ELF-1 (cell line): Measurements from ENCODE around the gene TRAPPC4.
"Not testable (repeated sequence)": the region's sequence is repeated elsewhere in the genome, so short reads cannot be mapped to it uniquely, and the experiment has no call there.

Experiments used
- DNase-seq: peaks from one replicate; pipeline ENCODE4 v3.0.0-alpha.2; 2016; ENCODE audit warnings: low read depth, low spot score

Gene TRAPPC4, protein sequence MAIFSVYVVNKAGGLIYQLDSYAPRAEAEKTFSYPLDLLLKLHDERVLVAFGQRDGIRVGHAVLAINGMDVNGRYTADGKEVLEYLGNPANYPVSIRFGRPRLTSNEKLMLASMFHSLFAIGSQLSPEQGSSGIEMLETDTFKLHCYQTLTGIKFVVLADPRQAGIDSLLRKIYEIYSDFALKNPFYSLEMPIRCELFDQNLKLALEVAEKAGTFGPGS

DNA sequence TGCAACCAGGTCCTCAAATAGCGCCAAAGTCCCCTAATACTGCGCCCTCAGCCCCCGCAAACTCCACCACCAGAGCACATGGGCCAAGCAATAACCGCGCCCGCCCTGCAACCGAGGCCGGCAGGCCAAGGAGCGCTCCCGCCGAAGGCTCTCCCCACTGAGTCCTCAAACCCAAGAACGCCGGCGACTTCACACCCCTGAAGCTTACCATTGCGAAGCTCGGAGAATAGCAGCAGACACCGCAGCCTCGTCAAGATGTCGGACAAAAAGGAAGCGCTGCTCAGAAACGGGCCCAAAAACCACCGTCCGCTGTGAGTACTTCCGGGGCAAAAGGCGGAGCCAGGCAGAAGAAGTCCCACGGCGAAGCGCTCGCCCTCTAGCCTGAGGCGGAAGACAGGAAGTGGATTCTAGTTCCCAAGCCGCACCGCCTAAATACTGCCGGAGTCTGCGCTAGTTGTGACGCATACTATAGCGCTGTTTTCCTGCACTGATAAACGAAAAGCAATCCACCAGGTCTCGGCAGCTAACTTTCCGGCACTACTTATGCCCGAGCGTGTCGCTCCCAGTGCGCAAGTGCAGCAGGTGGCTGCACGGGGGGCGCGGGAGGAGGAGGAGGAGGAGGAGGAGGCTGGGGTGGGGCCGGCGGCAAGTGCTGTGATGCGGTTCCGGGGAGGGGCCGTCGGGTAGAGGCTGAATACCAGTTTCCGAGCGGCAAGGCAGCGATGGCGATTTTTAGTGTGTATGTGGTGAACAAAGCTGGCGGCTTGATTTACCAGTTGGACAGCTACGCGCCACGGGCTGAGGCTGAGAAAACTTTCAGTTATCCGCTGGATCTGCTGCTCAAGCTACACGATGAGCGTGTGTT, at the start of gene TRAPPC4, which contains the start of gene RPS25:
Gene TRAPPC4 (plus strand): TSS at position 693 of the 865 bp plus-strand sequence. CDS start 30 bp downstream, at position 723.
Gene RPS25 (minus strand): TSS at position 270 of the 865 bp plus-strand sequence. CDS start 59 bp downstream, at position 211.
- DNase-seq, result peak; percentile 97

DNA sequence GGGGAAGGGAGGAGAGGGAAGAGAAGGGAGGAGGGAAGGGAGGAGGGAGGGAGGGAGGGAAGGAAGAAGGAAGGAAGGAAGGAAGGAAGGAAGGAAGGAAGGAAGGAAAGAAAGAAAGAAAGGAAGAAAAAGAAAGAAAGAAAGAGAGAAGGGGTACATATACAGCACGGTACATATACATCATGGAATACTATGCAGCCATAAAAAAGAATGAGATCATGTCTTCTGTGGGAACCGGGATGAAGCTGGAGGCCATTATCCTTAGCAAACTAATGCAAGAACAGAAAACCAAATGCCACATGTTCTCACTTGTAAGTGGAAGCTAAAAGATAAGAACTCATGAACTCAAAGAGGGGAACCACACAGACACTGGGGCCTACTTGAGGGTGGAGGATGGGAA, 49.1 kb upstream of the TRAPPC4 start:
- not testable (repeated sequence) for DNase-seq

DNA sequence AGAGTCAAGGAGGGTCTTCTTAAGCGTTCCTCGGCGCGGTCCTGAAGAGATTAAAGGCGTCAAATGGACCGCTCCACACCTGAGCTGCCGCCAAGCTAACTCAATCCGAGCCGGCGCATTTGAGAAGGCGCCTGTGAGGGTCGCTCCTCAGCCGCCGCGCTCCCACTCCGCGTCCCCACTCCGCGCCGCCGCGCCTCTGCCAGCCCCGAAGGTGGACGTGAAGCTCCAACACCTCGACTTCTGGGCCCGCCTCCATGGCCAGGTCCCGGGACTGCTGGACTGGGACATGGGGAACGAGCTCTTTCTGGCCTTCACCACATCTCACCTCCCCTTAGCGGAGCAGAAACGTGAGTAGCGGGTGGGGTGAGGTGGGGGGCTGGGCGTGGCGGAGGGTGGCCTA, 46.9 kb upstream of the TRAPPC4 start, which contains the start of gene FOXR1:
Gene FOXR1 (plus strand): TSS at position 116 of the 400 bp plus-strand sequence. CDS start 171 bp downstream, at position 287.
- DNase-seq, result no peak

DNA sequence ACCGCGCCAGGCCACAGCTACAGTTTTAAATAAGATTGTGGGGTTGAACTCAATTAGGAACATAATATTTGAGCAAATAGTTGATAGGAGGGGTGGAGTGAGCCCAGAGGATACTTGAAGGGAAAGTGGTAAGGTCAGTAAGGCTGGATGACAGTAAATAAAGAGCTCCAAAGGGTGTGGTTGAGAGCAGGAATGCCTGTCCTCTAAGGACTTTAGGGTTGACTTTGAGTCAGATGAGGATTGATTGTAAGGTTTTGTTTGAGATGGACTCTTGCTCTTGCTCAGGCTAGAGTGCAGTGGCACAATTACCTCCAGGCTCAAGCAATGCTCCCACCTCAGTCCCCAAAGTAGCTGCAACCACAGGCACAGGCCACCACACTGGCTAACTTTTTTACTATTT, 44.6 kb upstream of the TRAPPC4 start:
- no peak for DNase-seq

DNA sequence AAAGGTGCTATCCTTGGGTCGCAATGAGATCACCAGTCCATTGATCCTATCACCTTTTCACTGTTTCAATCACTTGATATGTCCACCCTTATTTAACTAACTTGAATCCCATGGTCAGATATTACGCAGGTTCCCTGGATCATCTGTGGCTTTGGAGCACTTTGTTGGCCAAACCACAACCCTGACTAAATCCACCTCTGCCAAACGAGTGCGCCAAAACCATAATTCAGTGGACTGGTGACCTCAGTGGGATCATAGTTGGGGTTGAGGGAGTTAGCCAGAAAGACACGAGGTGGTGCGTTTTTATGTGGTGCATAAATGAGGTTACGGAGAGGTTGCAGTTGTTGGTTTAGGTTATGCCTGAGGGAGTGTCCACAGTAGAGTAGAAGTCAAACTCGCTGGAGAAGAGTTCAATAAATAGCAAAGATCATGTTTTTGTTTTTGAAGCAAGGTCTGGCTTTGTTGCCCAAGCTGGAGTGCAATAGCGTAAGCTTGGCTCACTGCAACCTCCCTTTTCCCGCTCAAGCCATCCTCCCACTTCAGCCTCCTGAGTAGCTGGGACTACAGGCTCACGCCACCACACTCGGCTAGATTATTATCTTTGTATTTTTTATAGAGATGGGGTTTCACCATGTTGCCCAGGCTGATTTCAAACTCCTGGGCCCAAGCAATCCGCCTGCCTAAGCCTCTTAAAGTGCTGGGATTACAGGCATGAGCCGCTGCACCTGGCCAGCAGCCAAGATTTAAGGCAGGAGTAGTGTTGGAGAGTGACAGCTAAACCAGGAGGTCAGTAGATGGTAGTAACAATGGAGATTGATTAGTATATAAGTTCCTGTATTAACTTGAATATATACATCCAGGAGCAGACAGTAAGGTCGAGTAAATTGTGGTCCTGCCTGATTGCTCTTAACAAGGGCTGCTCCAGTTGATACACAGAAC, 42.5 kb upstream of the TRAPPC4 start:
- no peak for DNase-seq

DNA sequence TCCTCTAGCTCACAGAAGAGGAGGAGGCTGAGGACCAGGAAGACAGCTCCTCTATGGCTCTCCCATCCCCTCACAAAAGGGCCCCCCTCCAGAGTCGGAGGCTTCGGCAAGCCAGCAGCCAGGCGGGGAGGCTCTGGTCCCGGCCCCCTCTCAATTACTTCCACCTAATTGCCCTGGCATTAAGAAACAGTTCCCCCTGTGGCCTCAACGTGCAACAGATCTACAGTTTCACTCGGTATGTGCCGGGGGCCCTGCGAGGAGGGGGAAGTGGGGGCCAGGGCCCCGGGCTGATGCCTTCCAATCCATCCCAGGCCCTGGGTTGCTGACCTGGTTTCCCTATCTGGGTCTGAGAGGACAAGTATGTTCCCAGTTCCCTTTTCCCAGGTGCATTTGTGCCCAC, 39.1 kb upstream of the TRAPPC4 start:
- peak; percentile 23 for DNase-seq

DNA sequence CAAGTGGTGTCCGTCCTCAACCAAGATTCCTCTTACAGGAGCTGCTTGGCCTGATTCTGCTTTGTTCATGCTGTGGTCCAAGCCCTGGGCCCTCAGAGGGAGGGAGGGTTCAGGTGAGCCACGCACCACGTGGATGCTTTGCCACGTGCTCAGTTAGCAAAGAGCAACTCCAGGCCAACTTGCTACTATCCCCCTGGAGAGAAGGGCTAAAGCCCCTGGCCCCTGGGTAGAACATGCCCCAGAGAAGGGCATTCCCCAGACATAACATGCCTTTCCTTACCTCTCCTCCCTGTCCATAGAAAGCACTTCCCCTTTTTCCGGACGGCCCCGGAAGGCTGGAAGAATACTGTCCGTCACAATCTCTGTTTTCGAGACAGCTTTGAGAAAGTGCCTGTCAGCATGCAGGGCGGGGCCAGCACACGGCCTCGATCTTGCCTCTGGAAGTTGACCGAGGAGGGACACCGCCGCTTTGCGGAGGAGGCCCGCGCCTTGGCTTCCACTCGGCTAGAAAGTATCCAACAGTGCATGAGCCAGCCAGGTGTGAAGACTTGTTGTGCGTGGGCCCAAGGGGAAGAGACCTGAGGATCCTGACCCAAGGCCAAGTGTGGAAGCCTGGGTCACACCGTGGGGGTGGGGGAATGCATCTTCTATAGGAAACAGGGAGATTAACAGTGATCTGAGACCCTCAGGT, 38.2 kb upstream of the TRAPPC4 start:
- peak; percentile 73 for DNase-seq

DNA sequence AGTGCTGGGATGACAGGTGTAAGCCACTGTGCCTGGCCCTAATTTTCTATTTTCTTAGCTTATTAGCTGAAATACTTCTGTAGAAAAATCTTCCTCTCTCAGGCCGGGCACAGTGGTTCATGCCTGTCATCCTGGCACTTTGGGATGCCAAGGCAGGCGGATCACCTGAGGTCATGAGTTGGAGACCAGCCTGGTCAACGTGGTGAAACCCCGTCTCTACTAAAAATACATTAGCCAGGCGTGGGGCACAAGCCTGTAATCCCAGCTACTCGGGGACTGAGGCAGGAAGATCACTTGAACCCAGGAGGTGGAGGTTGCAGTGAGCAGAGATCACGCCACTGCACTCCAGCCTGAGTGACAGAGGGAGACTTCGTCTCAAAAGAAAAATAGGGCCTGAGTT, 34.2 kb upstream of the TRAPPC4 start:
- not testable (repeated sequence) for DNase-seq

DNA sequence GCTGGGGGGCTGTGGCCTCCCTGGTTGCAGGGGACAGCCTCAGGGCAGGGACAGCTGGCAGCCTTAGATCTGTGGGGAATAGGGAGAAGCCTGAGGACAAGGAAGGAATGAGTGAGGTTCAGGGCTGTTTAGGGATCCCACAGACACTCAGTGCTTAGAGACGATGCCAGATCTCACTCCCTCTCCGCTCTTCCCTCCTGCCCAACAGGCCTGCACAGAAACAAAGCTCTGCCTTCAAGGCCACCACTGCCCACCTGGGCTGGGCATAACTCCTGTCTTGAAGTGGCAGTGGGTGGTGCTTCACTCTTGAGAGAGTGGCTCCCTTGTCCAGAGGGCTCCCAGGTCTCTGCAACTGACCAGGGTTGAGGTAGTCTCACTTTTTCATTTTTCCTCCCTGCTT, 33.7 kb upstream of the TRAPPC4 start:
- DNase-seq, result peak; percentile 36

DNA sequence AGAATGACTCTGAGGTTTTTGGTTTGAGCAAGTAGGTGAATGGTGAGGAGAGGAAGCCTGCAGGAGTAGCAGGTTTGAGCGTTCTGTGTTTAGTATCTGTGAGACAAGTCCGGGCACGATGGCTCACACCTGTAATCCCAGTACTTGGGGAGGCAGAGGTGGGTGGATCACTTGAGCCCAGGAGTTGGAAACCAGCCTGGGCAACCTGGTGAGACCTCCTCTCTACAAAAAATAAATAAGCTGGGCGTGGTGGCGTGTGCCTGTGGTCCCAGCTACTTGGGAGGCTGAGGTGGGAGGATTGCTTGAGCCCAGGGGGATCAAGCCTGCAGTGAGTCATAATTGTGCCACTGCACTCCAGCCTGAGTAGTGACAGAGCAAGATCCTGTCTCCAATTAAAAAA, 30.3 kb upstream of the TRAPPC4 start:
- DNase-seq, result no peak

DNA sequence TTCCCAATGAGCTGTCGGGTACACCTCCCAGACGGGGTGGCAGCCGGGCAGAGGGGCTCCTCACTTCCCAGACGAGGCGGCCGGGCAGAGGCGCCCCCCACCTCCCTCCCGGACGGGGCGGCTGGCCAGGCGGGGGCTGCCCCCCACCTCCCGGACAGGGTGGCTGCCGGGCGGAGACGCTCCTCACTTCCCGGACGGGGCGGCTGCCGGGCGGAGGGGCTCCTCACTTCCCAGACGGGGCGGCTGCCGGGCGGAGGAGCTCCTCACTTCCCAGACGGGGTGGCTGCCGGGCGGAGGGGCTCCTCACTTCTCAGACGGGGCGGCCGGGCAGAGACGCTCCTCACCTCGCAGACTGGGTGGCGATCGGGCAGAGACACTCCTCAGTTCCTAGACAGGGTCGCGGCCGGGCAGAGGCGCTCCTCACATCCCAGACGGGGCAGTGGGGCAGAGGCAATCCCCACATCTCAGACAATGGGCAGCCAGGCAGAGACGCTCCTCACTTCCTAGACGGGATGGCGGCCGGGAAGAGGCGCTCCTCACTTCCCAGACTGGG, 27.0 kb upstream of the TRAPPC4 start:
- not testable (repeated sequence) for DNase-seq

DNA sequence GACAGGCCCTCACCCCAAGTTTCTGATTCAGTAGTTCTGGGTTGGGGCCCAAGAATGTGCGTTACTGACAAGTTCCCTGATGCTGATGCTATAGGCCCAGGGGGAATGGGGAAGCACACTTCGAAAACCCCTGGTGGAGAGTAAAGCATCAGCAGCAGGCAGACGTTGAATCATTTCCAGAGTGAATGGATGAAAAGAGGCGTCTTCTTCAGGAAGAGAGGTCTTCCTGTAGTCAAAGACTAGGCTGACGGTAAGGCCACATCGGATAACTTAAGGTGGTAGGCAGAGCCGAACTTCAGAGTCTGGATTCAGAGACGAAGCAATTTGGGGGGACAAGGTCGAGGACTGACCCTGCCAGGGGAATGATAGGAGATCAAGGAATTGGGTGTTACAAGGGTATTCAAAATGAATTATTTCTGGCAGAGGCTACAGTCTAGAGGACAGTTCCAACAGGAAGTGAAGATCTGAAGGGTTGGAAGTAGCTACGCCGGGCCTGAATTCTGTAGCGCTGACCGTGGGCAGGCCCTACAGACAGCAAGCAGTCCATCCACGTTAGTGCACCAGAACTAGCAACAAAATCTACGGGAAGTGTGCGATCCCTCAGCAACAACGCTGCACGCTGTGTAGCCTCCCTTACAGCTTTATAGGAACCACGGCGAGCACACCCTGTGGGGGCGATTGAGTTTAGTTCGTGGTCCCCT, 21.5 kb upstream of the TRAPPC4 start:
- no peak for DNase-seq

DNA sequence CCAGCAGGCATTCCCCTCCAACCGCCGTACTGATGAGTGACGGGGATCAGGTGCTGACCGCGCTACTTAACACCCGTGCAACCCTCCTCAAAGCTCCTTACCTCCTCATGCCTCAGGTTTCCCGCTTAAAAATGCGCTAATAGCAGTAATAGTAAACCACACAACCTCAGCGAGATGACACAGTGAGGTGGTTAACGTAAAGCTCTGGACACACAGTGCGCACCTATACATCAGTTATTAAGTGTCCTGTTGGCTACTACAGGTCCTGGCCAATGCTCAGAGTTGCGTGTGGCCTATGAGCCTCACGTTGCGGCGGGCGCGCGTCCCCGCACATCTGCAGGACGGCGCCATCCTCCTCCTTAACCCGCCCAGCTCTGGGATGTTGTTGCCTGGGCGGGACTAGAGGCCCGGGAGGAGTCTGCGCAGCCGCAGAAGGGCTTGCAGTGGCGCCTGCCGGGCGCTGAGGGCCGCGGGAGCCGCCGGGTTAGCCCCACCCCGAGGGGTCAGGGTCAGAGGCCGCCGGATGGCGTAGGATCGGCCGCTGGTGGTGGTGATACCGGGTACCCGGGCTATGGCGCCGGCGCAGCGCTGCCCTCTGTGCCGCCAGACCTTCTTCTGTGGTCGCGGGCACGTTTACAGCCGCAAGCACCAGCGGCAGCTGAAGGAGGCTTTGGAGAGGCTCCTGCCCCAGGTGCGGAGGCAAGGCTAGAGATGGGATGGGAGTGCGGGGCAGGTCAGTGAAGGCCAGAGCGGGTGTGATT, 20.8 kb upstream of the TRAPPC4 start, which contains the start of gene CENATAC:
Gene CENATAC (plus strand): TSS at position 512 of the 761 bp plus-strand sequence. CDS start 60 bp downstream, at position 572.
- DNase-seq, result peak; percentile 96

DNA sequence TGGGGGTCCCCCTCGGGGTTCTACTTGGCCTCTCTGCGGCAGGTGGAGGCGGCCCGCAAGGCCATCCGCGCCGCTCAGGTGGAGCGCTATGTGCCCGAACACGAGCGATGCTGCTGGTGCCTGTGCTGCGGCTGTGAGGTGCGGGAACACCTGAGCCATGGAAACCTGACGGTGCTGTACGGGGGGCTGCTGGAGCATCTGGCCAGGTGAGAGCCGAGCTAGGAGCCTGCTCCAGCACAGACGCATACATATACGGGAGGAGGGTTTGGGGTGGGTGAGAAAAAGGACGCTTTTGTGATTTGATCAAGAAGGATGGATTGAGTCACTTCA, 20.2 kb upstream of the TRAPPC4 start:
- peak; percentile 46 for DNase-seq

DNA sequence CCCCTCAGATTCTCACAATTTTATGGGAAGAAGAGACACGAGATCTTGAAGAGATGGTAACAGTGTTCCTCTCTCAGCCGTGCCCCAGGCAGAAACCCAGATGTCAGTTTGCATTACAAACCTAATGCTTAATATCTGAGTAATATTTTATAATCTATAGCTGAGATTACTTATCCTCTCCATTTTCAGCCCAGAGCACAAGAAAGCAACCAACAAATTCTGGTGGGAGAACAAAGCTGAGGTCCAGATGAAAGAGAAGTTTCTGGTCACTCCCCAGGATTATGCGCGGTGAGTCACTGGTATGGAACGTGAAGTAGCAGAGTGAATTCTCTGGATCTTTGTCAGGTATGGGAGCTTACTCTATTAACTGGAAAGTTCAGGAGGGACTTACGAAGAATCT, 19.7 kb upstream of the TRAPPC4 start:
- DNase-seq, result peak; percentile 71

DNA sequence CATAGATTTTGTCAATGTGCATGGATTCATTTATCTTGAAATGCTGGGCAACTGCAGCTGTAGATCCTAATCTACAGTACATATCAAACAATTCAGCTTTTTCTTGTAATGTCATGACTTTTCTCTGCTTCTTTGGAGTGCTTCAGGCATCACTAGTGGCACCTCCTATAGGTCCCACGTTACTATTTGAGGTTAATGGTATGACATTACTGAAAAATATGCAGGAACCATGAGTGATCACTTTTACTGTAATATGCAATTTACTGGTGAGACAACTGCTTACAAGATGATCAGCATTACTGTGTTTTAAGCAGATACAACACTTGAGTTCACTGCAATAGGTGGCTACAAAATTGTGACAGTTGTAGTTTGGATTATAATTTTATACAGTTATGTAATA, 17.7 kb upstream of the TRAPPC4 start:
- no peak for DNase-seq

DNA sequence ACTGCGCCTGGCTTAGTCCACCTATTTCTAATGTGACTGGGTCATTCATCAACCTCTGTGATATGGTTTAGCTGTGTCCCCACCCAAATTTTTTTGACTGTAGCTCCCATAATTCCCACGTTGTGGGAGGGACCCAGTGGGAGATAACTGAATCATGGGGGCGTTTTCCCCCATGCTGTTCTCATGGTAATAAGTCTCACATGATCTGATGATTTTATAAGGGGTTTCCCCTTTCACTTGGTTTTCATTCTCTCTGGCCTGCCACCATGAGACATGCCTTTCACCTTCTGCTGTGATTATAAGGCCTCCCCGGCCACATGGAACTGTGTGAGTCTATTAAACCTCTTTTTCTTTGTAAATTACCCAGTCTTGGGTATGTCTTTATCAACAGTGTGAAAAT, 11.9 kb upstream of the TRAPPC4 start:
- no peak for DNase-seq

DNA sequence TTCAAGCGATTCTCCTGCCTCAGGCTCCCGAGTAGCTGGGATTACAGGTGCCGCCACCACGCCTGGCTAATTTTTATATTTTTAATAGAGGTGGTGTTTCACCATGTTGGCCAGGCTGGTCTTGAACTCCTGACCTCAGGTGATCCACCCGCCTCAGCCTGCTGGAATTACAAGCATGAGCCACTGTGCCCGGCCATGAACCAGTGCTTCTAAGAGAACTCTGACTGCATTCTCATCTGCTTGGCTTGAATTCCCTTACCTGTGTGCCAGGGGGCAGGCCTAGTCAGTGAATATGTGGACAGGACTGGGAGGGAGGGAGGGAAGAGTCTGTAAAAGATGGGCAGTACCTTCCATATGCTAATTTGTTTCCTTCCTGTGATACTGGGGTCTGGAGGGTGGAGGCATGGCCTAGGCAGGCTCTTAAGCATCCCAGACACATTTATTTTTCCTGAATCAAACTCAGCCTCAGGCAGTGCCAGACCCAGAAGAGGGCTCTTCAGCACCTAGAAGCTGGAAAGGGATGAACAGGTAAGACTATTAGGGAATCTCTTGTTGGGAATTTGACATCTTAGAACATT, 7.0 kb upstream of the TRAPPC4 start:
- no peak for DNase-seq

DNA sequence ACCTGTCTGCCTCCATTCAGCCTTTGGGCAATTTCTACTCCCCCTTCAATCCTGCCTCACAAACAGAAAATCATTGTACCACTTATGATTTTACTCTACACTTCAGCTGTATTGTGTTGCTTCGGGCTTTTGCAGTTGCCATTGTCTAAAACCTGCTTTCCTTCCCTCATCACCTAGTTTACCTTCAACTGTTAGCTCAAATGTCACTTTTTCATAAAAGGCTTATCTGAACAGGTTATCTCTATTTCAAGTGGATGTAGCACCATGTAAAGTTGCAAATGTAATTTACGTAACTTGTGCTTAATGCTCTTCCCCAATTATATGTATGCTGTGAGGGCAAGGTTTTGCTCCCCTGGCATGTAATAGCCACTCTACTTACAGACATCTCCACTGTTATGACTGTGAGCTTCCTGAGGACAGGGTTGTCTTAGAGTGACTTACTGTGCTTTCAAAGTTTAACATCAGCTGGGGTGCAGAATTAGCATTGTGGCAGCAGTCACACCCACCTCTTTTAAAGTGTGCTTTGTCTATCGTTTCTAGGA, 5.9 kb upstream of the TRAPPC4 start:
- no peak for DNase-seq
